SK-N-SH (cell line): ENCODE results near the gene GJB2. TPM values are rescaled to one million over a fixed set of nuclear protein-coding genes. Genes with fewer than 3 reads are reported as not detected.

Source experiments
- CTCF ChIA-PET: fragments of 300-600, 350-600 bp; formaldehyde crosslinking; extraction: SDS; loops from one replicate; lab custom pipeline; 2021; lab: Yijun Ruan, JAX
- POLR2A ChIA-PET: fragments of 350-600 bp; sonication (Branson Sonifier 250); formaldehyde crosslinking; extraction: SDS; loops from one replicate; lab custom pipeline; 2020; ENCODE audit warnings: antibody characterized with exemption, inconsistent platforms; lab: Yijun Ruan, JAX
- DNase-seq: peaks from one replicate; pipeline ENCODE4 v3.0.0; 2012
- H2AFZ ChIP-seq: fragments of 200-600 bp; sonication (generic); 2 replicates; pipeline ENCODE4 v1.8.1; 2016; ENCODE audit warnings: antibody characterized with exemption, mild to moderate bottlenecking, low read depth
- H3F3A ChIP-seq: fragments of 200-600 bp; sonication (generic); replicated peaks from 2 replicates; pipeline ENCODE3; 2016; ENCODE audit warnings: antibody characterized with exemption, mild to moderate bottlenecking; ENCODE audit not compliant: insufficient read depth
- H3K27ac ChIP-seq, 2 experiments: fragments of 200-500 bp in 1 of 2; fragments of 200-600 bp in 1 of 2; sonication (Bioruptor generic) in 1 of 2; sonication (generic), shearing (Covaris generic) in 1 of 2; 2 replicates each; pipeline versions ENCODE4 v1.5.1 to v1.6.1; 2014 to 2016; ENCODE audit warnings: low read depth in 2 of 2, inconsistent platforms in 1 of 2, low read length in 1 of 2, mild to moderate bottlenecking in 1 of 2, mixed read lengths in 1 of 2
- H3K27me3 ChIP-seq: fragments of 200-600 bp; sonication (generic), shearing (Covaris generic); 2 replicates; pipeline ENCODE4 v1.6.1; 2016; ENCODE audit warnings: mixed run types; ENCODE audit not compliant: insufficient read depth
- H3K36me3 ChIP-seq, 2 experiments: fragments of 200-500 bp in 1 of 2; fragments of 200-600 bp in 1 of 2; sonication (Bioruptor generic) in 1 of 2; sonication (generic) in 1 of 2; replicated peaks in 1 of 2; 2 replicates each; pipeline versions ENCODE3 to v1.5.1; 2014 to 2016; ENCODE audit warnings: low read length in 1 of 2, mild to moderate bottlenecking in 1 of 2; ENCODE audit not compliant: insufficient read depth in 2 of 2, control insufficient read depth in 1 of 2
- H3K4me1 ChIP-seq, 2 experiments: fragments of 200-500 bp in 1 of 2; fragments of 200-600 bp in 1 of 2; sonication (Bioruptor generic) in 1 of 2; sonication (generic), shearing (Covaris generic) in 1 of 2; 2 replicates each; pipeline versions ENCODE4 v1.5.1 to v1.6.1; 2014 to 2016; ENCODE audit warnings: low read depth in 1 of 2, low read length in 1 of 2, mixed run types in 1 of 2; ENCODE audit not compliant: insufficient read depth in 2 of 2, control insufficient read depth in 1 of 2
- H3K4me2 ChIP-seq: fragments of 200-600 bp; sonication (generic), shearing (Covaris generic); 2 replicates; pipeline ENCODE4 v1.6.1; 2017; ENCODE audit warnings: mixed run types
- H3K4me3 ChIP-seq, 2 experiments: fragments of 200-500 bp in 1 of 2; fragments of 200-600 bp in 1 of 2; sonication (Bioruptor generic) in 1 of 2; sonication (generic), shearing (Covaris generic) in 1 of 2; 2 replicates each; pipeline versions ENCODE4 v1.5.1 to v1.8.1; 2014 to 2016; ENCODE audit warnings: low read depth in 2 of 2, inconsistent platforms in 1 of 2, low read length in 1 of 2, mild to moderate bottlenecking in 1 of 2, mixed read lengths in 1 of 2, moderate library complexity in 1 of 2
- H3K79me2 ChIP-seq: fragments of 200-600 bp; sonication (generic); 2 replicates; pipeline ENCODE4 v1.8.1; 2017; ENCODE audit warnings: mild to moderate bottlenecking; ENCODE audit not compliant: insufficient read depth
- H3K9ac ChIP-seq: fragments of 200-600 bp; sonication (generic); 2 replicates; pipeline ENCODE4 v1.6.1; 2017; ENCODE audit warnings: mixed run types
- H3K9me2 ChIP-seq: fragments of 200-600 bp; sonication (generic); 2 replicates; pipeline ENCODE4 v1.6.1; 2017; ENCODE audit warnings: mixed run types
- H3K9me3 ChIP-seq: fragments of 200-600 bp; sonication (generic); 2 replicates; pipeline ENCODE4 v1.6.1; 2017; ENCODE audit warnings: mixed run types, mild to moderate bottlenecking, moderate library complexity
- H4K20me1 ChIP-seq: fragments of 200-600 bp; sonication (generic); 2 replicates; pipeline ENCODE4 v1.6.1; 2017; ENCODE audit warnings: mild to moderate bottlenecking, mixed run types; ENCODE audit not compliant: insufficient read depth
- CHD2 ChIP-seq: fragments of 150-350 bp; IDR thresholded peaks from 2 replicates; pipeline ENCODE4 v1.6.1; 2018; ENCODE audit warnings: low read length; ENCODE audit not compliant: partially characterized antibody
- ELF1 ChIP-seq: IDR thresholded peaks from 2 replicates; pipeline ENCODE4 v1.4.0; 2012
- EZH2phosphoT487 ChIP-seq: fragments of 200-600 bp; sonication (generic); IDR thresholded peaks from 2 replicates; pipeline ENCODE4 v1.6.1; 2017; ENCODE audit warnings: low read depth, mixed run types, mild to moderate bottlenecking, antibody characterized with exemption, moderate library complexity, borderline replicate concordance
- GABPA ChIP-seq: IDR thresholded peaks from 2 replicates; pipeline ENCODE4 v1.4.0; 2012; ENCODE audit warnings: low read depth, mild to moderate bottlenecking
- JUND ChIP-seq: IDR thresholded peaks from 2 replicates; pipeline ENCODE4 v1.4.0; 2012
- MXI1 ChIP-seq: IDR thresholded peaks from 2 replicates; pipeline ENCODE4 v1.6.1; 2012; ENCODE audit warnings: mild to moderate bottlenecking, low read depth, low read length, improper control_type of control experiment
- NFIC ChIP-seq: IDR thresholded peaks from 2 replicates; pipeline ENCODE4 v1.4.0; 2012; ENCODE audit warnings: borderline replicate concordance
- RAD21 ChIP-seq: IDR thresholded peaks from 2 replicates; pipeline ENCODE4 v1.6.1; 2012; ENCODE audit warnings: mild to moderate bottlenecking, low read length
- RCOR1 ChIP-seq: fragments of 150-350 bp; IDR thresholded peaks from 2 replicates; pipeline ENCODE4 v1.6.1; 2017; ENCODE audit warnings: antibody characterized with exemption, low read length
- RFX5 ChIP-seq: IDR thresholded peaks from 2 replicates; pipeline ENCODE4 v1.6.1; 2012; ENCODE audit warnings: mild to moderate bottlenecking, improper control_type of control experiment, low read length
- SMC3 ChIP-seq: IDR thresholded peaks from 2 replicates; pipeline ENCODE4 v1.6.1; 2012; ENCODE audit warnings: low read depth, low read length, improper control_type of control experiment
- YY1 ChIP-seq: IDR thresholded peaks from 2 replicates; pipeline ENCODE4 v1.4.0; 2012; ENCODE audit warnings: low read depth, mild to moderate bottlenecking
- ZBTB33 ChIP-seq: IDR thresholded peaks from 2 replicates; pipeline ENCODE4 v1.4.0; 2012; ENCODE audit warnings: low read depth, borderline replicate concordance
- WGBS: methylation state at CpG from one replicate; pipeline ENCODE4 v1.1.6; 2017; ENCODE audit warnings: low lambda C conversion rate; 5-methylcytosine and 5-hydroxymethylcytosine counted together
- polyA plus RNA-seq, 3 experiments: library from polyadenylated mRNA; depleted of rRNA; stranded (reverse); fragments of >200 nt; gene quantifications; 2 replicates each; pipeline ENCODE4 v1.2.3, GENCODE V29; 2012
- TF ChIP-seq, protein P1 (sequence below): IDR thresholded peaks from 2 replicates; pipeline ENCODE4 v1.4.0; 2012; ENCODE audit warnings: low read depth
- TF ChIP-seq, protein P2 (sequence below): IDR thresholded peaks from 2 replicates; pipeline ENCODE4; 2012
- TF ChIP-seq, protein P3 (sequence below): fragments of 200-600 bp; sonication (generic); IDR thresholded peaks from 2 replicates; pipeline ENCODE4 v1.6.1; 2017; ENCODE audit warnings: antibody characterized with exemption, mild to moderate bottlenecking, moderate library complexity

Gene GJB2
- polyA plus RNA-seq, 1 of the 3 experiments (the other 2 are of a cell fraction), result not detected

DNA sequence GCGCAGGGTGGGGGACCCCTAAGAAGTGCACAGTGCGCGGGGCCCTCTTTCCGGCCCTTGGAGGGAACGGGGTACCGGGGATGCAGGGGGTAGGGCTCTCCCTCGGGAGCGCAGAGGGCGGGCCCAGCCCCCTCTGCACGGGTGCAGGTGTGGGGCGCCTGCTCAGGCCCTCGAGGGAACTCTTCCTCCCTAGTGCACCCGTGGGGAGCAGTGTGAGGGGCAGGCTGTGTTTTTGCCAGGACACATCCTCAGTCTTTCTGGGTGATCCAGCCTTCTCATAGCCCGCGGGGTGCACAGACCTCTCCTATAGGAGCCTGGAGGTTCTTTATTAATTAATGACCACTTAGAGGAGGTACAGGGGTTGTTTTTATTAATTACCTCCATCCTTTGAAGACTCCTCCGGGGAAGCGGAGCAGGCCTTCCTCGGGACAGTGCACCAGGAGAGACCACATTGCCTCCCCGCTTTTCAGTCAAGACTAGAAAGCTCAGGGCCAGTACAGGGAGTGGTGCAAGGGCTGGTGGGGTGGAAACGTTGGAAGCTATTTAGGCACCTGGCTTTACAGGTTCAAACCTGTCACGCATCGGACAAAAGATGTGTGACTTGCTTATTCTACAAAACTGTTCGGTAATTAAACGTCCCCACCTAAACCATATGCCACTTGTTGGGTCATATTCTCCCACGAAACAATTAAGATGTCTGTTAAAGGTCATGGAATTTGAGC lies 40.0 kb upstream of the GJB2 start:
- H2AFZ ChIP-seq, result no peak overlapping the region
- H3F3A ChIP-seq, result no peaks in the 10 kb centered on the region
- H3K4me3 ChIP-seq, result no peak overlapping the region
- H3K27ac ChIP-seq, result no peak overlapping the region
- no peak overlapping the region for H3K4me2 ChIP-seq
- POLR2A ChIA-PET, result no interaction called here
- 41% methylated on average over 12 of the region's 25 CpGs for WGBS
- no peaks in the 10 kb centered on the region for H3K79me2 ChIP-seq
- H3K9ac ChIP-seq, result no peak overlapping the region
- CTCF ChIA-PET, result interaction anchor here (1.2 kb wide), 1 partner anchor 36 kb away, joined by 3 read pairs; no protein-coding TSS in a partner anchor
- H3K27me3 ChIP-seq, result peaks cover 66% of the 10 kb centered on the region
- no peaks in the 10 kb centered on the region for H3K4me1 ChIP-seq
- no peaks in the 10 kb centered on the region for H3K9me3 ChIP-seq
- H4K20me1 ChIP-seq, result no peaks in the 10 kb centered on the region
- H3K9me2 ChIP-seq, result no peaks in the 10 kb centered on the region
- TF ChIP-seq JUND (no peak), CHD2 (no peak), RFX5 (no peak), ZBTB33 (no peak), GABPA (no peak), RAD21 (no peak), MXI1 (no peak), SMC3 (no peak), ELF1 (no peak), NFIC (no peak), EZH2phosphoT487 (no peak), YY1 (no peak), RCOR1 (no peak)
- TF ChIP-seq, protein P1, sequence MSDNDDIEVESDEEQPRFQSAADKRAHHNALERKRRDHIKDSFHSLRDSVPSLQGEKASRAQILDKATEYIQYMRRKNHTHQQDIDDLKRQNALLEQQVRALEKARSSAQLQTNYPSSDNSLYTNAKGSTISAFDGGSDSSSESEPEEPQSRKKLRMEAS, result no peak
- TF ChIP-seq, protein P2, sequence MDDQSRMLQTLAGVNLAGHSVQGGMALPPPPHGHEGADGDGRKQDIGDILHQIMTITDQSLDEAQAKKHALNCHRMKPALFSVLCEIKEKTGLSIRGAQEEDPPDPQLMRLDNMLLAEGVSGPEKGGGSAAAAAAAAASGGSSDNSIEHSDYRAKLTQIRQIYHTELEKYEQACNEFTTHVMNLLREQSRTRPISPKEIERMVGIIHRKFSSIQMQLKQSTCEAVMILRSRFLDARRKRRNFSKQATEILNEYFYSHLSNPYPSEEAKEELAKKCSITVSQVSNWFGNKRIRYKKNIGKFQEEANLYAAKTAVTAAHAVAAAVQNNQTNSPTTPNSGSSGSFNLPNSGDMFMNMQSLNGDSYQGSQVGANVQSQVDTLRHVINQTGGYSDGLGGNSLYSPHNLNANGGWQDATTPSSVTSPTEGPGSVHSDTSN, result no peak
- TF ChIP-seq, protein P3, sequence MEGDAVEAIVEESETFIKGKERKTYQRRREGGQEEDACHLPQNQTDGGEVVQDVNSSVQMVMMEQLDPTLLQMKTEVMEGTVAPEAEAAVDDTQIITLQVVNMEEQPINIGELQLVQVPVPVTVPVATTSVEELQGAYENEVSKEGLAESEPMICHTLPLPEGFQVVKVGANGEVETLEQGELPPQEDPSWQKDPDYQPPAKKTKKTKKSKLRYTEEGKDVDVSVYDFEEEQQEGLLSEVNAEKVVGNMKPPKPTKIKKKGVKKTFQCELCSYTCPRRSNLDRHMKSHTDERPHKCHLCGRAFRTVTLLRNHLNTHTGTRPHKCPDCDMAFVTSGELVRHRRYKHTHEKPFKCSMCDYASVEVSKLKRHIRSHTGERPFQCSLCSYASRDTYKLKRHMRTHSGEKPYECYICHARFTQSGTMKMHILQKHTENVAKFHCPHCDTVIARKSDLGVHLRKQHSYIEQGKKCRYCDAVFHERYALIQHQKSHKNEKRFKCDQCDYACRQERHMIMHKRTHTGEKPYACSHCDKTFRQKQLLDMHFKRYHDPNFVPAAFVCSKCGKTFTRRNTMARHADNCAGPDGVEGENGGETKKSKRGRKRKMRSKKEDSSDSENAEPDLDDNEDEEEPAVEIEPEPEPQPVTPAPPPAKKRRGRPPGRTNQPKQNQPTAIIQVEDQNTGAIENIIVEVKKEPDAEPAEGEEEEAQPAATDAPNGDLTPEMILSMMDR, result no peak
- no peaks in the 10 kb centered on the region for H3K36me3 ChIP-seq
- no peak for DNase-seq
